ENCODE measurements around the gene RAD18.

Gene RAD18

GRCh38 chr3:8864402-8865350, 98.6 kb downstream of the RAD18 start:
- no peak for DNase-seq (ENCODE audit: low spot score)

- DNase-seq (ENCODE audit: low spot score), result no peak
These were observed 99.4 kb downstream of the RAD18 start for GRCh38 chr3:8863891-8864290.

DNA sequence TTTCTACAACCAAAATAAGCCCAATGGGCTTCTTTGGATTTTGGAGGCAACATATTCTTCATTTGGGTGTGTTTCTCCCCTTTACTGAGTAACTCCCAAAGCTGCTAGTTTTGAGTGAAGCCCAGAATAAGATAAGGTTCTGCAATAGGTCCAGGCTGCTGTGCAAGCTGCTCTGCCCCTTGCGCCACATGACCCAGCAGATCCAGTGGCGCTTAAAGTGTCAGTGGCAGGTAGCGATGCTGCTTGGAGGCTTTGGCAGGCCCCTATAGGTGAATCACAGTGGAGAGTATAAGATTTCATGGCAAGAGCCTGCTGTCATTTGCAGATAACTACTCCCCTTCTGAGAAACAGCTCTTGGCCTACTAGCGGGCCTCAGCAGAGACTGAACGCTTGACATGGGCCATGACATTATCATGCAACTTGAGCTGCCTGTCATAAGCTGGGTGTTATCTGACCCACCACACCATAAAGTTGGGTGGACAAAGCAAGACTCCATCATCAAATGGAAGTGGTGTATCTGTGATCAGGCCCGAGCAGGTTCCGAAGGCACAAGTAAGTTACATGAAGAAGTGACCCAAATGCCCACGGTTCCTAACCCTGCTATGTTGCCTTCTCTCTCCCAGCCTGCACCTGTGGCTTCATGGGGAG, 105.4 kb downstream of the RAD18 start:
- no peak for DNase-seq (ENCODE audit: low spot score)

DNA sequence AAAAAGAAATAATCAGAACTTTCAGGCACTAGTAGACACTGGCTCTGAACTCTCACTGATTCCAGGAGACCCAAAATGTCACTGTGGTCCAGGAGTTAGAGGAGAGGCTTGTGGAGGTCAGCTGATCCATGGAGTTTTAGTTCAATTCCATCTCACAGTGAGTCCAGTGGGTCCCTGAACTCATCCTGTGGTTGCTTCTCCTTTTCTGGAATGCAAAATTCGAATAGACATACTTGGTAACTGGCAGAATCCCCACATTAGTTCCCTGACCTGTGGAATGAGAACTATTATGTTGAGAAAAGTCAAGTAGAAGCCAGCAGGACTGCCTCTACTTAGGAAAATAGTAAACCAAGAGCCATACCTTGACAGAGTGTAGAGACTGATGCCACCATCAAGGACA, 106.6 kb downstream of the RAD18 start:
- DNase-seq (ENCODE audit: low spot score), result no peak

GRCh38 chr3:8856071-8856470, 107.2 kb downstream of the RAD18 start:
- no peak for DNase-seq (ENCODE audit: low spot score)

DNA sequence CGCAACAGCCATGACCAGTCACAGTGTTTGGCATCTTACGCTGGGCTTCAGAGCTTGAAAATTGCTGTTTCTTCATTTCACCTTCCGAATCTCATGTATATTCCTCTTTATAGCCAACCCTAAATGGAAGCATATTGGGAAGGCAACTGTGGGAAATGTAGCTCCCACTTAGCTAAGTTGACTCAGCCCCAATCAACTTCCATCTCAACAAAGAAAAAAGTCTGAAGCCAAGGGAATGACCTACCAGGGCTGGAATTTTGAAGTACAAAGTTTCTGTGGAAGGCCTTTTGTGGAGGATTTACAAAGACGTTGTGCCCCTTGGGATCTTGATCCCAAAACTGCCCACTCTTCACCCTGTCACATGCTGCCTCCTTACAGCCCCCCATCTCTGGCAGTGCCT, 108.6 kb downstream of the RAD18 start:
- no peak for DNase-seq (ENCODE audit: low spot score)

DNA sequence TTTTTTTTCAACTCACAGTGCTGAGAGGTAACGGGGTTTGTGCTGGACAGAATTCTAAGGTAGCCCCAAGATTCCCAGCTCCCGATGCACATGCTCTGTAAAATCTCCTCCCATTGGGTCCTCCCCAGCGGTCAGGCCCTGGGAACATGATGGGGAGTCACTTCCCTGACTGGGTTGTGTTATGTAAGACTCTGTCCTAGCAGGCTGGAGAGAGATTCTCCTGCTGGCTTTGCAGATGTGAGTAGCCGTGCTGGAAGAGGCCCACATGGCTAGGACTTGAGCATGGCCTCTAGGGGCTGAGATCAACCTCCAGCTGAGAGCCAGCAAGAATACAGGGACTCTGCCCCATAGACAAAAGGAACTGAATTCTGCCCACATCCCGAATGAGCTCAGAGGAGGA, 110.2 kb downstream of the RAD18 start:
- no peak for DNase-seq (ENCODE audit: low spot score)

DNA sequence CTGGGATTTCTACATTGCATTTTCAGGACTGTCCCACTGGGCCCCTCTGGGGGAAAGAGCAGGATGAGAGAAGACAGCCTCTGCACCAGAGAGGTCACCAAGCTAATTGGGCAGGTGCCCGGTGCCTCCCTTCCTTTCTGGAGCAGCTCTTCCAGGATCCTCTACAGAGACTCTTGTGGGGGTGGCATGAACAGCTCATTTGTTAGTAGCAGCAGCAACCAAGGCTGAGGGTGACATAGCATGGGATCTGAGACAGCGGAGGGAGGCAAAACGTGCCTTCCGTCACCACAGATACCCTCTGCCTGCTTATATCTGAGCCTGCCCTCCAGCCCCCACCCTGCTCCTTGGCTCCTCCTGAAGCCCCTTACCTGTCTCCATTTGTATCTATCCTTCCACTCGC, 110.8 kb downstream of the RAD18 start:
- DNase-seq (ENCODE audit: low spot score), result no peak

- DNase-seq (ENCODE audit: low spot score), result no peak
These were observed 111.6 kb downstream of the RAD18 start for GRCh38 chr3:8851703-8852102.

DNA sequence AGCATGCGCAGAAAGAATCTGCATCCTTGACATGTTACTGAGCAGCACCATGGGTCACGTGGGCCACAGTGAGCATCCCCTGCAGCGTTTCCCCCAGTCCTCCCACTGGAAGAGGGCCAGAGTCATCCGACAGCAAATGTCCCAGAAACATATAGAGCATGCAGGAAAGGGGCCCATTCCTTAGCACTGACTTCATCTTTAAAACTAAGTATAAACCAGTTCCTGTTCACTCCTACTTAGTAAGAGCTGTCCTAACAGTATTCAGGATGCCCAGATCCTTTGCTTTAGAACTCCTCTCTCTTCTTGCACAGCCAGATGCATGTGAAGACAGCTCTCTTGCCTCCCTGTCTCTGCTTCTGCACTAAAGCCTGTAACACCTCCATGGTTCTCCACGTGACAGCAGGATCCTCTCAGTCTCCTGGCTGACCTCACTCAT, 114.6 kb downstream of the RAD18 start:
- no peak for DNase-seq (ENCODE audit: low spot score)

GRCh38 chr3:8847317-8847716, 116.0 kb downstream of the RAD18 start:
- DNase-seq (ENCODE audit: low spot score), result no peak

- DNase-seq (ENCODE audit: low spot score), result no peak
These were observed 117.1 kb downstream of the RAD18 start for GRCh38 chr3:8846176-8846575.

GRCh38 chr3:8845641-8846040, 117.6 kb downstream of the RAD18 start:
- no peak for DNase-seq (ENCODE audit: low spot score)

DNA sequence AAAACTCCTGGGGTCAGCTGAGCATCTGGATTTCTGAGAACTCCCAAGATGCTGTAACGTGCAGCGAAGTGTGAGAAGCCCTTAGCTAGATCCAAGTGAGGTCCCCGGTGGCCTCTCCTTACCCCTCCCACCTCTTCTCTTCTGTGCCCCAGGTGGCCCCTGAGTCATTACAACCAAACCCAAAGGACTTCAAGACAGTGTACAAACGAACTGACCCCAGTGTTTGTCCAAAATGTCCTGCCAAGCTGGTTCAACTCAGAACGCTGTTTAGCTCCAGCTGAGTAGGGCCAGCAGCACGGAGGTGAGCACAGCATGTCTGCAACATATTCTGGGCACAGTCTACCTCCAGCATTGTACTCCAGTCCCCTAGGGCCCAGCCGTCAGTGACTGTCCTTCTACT, 119.9 kb downstream of the RAD18 start:
- DNase-seq (ENCODE audit: low spot score), result no peak

DNA sequence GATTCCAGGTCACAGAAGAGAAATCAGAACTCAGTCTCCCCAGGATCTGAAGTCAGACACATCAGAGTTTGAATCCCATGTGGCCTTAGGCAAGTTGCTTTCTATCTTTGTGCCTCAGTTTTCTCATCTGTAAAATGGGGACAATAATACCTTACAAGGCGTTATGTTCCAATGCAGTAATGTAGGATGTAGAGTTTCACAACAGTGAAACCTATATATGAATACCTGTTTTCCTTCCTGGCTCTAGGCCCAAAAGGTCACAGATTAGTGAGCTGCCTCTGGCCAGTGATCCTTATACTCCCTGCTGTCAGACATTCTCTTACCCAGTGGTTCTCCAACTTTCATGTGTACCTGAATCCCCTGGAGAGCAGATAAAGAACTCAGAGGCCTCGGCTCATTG, 121.0 kb downstream of the RAD18 start:
- no peak for DNase-seq (ENCODE audit: low spot score)

- DNase-seq (ENCODE audit: low spot score), result no peak
These were observed 121.8 kb downstream of the RAD18 start for GRCh38 chr3:8841472-8841871.

GRCh38 chr3:8840556-8840955, 122.7 kb downstream of the RAD18 start:
- no peak for DNase-seq (ENCODE audit: low spot score)

GRCh38 chr3:8839607-8840325, 123.5 kb downstream of the RAD18 start:
- DNase-seq (ENCODE audit: low spot score), result no peak

DNA sequence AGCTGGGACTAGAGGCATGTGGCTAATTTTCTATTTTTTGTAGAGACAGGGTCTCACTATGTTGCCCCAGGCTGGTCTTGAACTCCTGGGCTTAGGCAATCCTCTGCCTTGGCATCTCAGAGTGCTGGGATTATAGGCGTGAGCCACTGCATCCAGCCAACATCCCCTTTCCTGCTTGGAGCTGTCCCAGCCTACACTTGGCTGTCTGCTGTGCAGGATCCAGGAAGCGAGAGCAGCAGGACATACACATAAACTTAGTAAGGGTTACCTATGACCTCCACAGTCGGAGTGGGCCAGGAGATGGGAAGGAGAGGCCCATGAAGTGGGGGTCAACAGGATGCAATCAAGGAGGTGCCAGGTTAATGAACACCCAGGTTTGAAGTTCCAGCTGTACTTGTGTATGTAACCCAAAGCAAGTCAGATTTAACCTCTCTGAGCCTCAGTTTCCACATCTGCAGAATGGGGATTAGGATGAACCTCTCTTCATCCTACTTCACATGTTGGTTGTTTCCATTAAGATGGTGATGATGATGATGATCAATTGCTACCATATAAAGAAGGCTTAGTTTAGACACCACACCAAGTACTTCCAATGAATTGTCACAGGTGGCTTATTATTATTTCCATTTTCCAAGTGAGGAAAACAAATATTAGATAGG, 124.4 kb downstream of the RAD18 start:
- no peak for DNase-seq (ENCODE audit: low spot score)

- DNase-seq (ENCODE audit: low spot score), result no peak
These were observed 125.0 kb downstream of the RAD18 start for GRCh38 chr3:8838234-8838633.

- DNase-seq (ENCODE audit: low spot score), result no peak
These were observed 126.1 kb downstream of the RAD18 start for GRCh38 chr3:8837162-8837561.

- no peak for DNase-seq (ENCODE audit: low spot score)
These were observed 127.2 kb downstream of the RAD18 start for GRCh38 chr3:8836096-8836495.
